Measurements from ENCODE around the gene RTN4RL2. TPM values are rescaled to one million over a fixed set of nuclear protein-coding genes. Genes with fewer than 3 reads are reported as not detected.

RTN4RL2 gene
- polyA plus RNA-seq, 3 donors = 0.40 to 0.53 (median 0.44) TPM

DNA sequence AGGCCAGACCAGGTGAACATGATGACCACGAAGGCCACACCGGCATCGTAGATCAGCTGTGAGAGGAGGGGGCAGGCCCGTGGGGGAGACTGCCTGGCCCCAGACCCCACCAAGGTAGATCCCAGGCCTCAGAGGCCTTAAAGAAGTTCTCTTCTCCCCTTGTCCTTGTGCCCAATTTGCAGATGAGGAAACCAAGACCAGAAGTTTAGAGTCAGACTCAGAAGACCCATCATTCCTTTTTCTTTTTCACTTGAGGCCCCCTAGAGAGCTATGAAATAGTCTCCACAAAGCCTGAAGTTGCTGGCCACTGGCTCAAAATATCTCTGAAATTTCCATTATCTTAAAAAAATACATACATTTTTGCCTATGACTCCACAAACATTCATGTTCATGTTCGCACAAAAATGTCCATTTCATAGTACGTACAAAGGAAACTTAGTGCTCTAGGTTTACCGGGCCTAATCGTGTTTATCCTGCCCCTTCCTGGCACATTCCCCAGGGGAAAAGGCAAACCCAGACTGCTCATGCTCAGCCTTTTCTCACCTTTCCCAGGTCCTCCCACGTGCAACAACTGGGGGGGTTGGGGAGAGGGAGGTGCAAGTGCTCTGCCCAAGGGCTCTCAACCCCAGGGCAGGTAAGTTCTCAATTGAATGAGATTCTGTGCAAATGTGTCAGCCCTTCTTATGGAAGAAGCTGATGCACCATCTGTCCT, 35.9 kb downstream of the RTN4RL2 start:
- Histone ChIP-seq H4K20me1 (ENCODE audit: insufficient read depth, low read length) (no peaks in the 10 kb centered on the region), H3K36me3 (replicated peaks in 1 of 2; ENCODE audit: control insufficient read depth in 1 of 2, insufficient read depth in 2 of 2, low read length in 2 of 2) (peaks cover 14 to 24% of the 10 kb centered on the region in 2 donors), H3K9ac (ENCODE audit: insufficient read depth, low read length, poor library complexity, severe bottlenecking) (no peak overlapping the region), H3K4me2 (replicated peaks; ENCODE audit: extremely low read depth, low read length, poor library complexity, severe bottlenecking) (no peak overlapping the region), H3K9me3 (replicated peaks in 1 of 2; ENCODE audit: control insufficient read depth in 1 of 2, insufficient read depth in 1 of 2, low read length in 2 of 2) (no peaks in the 10 kb centered on the region), H3K79me2 (ENCODE audit: insufficient read depth, low read length) (no peaks in the 10 kb centered on the region), H3K27me3 (ENCODE audit: control insufficient read depth in 2 of 2, insufficient read depth in 2 of 2, low read length in 2 of 2) (no peaks in the 10 kb centered on the region), H3K27ac (ENCODE audit: low read depth in 1 of 2, low read length in 2 of 2) (no peak overlapping the region), H2AFZ (ENCODE audit: insufficient read depth, low read depth, low read length, poor library complexity, severe bottlenecking) (no peak overlapping the region), H3K4me1 (ENCODE audit: control insufficient read depth in 1 of 2, insufficient read depth in 2 of 2, low read length in 2 of 2) (peaks cover 4 to 10% of the 10 kb centered on the region in 2 donors), H3K4me3 (replicated peaks in 1 of 3; ENCODE audit: low read depth in 2 of 3, low read length in 3 of 3) (no peak overlapping the region)
- Mint-ChIP-seq H3K4me3 (no peak overlapping the region), H3K27me3 (ENCODE audit: low read depth in 3 of 3) (peaks cover 0 to 1% (median 0%) of the 10 kb centered on the region in 3 donors), H3K36me3 (peaks cover 21 to 45% of the 10 kb centered on the region in 2 donors), H3K27ac (peak overlapping the region in 2 of 7 donors; percentile 6 to 75), H3K4me1 (peaks cover 8% of the 10 kb centered on the region), H3K9me3 (no peaks in the 10 kb centered on the region)
- intact Hi-C loops (cut with micrococcal nuclease) = no loop called here
- no peak for DNase-seq
- TF ChIP-seq, protein P1, sequence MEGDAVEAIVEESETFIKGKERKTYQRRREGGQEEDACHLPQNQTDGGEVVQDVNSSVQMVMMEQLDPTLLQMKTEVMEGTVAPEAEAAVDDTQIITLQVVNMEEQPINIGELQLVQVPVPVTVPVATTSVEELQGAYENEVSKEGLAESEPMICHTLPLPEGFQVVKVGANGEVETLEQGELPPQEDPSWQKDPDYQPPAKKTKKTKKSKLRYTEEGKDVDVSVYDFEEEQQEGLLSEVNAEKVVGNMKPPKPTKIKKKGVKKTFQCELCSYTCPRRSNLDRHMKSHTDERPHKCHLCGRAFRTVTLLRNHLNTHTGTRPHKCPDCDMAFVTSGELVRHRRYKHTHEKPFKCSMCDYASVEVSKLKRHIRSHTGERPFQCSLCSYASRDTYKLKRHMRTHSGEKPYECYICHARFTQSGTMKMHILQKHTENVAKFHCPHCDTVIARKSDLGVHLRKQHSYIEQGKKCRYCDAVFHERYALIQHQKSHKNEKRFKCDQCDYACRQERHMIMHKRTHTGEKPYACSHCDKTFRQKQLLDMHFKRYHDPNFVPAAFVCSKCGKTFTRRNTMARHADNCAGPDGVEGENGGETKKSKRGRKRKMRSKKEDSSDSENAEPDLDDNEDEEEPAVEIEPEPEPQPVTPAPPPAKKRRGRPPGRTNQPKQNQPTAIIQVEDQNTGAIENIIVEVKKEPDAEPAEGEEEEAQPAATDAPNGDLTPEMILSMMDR (IDR thresholded peaks at IDR 0.05) = no peak
- WGBS (ENCODE audit: insufficient coverage) = 98% methylated on average over 8 of the region's 9 CpGs

DNA sequence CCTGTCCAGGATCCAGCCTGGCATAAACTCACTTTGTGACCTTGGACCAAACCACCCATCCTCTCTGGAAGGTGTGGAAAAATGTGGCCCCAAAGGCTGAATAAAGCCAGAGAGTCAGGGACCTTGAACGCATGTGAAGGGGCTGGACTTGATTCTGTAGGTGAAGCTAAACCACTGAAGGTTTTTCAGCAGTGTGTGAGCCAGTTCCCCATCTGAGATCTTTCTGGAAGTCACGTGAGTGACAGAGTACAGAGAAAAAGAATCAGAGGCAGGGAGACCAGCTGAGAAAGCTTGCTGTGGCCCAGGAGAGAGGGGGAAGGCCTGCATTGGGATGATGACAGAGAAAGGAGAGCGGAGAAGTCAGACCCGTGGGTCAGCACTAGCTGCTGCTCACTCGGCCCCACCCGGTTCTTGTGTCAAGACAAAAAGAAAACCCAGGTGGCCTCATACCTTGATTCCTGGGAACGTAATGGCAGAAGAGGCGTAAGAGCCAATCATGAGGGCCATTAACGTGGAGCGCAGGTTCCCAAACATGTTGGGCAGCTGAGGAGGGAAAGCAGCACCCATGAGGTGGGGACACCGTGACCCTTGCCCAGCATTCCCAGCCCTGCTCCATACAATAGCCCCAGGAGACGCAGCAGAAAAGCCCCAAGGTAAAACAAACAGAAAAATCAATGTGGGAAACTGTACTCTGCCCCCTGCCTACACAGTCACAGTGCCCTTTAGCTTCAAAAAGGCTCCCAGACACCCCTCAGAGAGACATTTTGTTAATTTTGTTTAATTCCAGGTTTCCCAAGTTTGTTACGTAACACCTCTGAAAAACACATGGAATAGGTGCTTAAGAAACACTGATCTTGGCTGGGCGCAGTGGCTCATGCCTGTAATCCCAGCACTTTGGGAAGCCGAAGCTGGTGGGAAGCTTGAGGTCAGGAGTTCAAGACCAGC, 37.2 kb downstream of the RTN4RL2 start:
- TF ChIP-seq, protein P1 (IDR thresholded peaks at IDR 0.05) = no peak
- Histone ChIP-seq H3K79me2 (ENCODE audit: insufficient read depth, low read length) (no peaks in the 10 kb centered on the region), H3K9ac (ENCODE audit: insufficient read depth, low read length, poor library complexity, severe bottlenecking) (no peak overlapping the region), H3K36me3 (replicated peaks in 1 of 2; ENCODE audit: control insufficient read depth in 1 of 2, insufficient read depth in 2 of 2, low read length in 2 of 2) (peaks cover 18 to 28% of the 10 kb centered on the region in 2 donors), H3K9me3 (replicated peaks in 1 of 2; ENCODE audit: control insufficient read depth in 1 of 2, insufficient read depth in 1 of 2, low read length in 2 of 2) (no peaks in the 10 kb centered on the region), H3K4me3 (replicated peaks in 1 of 3; ENCODE audit: low read depth in 2 of 3, low read length in 3 of 3) (no peak overlapping the region), H4K20me1 (ENCODE audit: insufficient read depth, low read length) (no peaks in the 10 kb centered on the region), H3K4me2 (replicated peaks; ENCODE audit: extremely low read depth, low read length, poor library complexity, severe bottlenecking) (no peak overlapping the region), H3K27me3 (ENCODE audit: control insufficient read depth in 2 of 2, insufficient read depth in 2 of 2, low read length in 2 of 2) (no peaks in the 10 kb centered on the region), H3K4me1 (ENCODE audit: control insufficient read depth in 1 of 2, insufficient read depth in 2 of 2, low read length in 2 of 2) (peaks cover 4 to 10% of the 10 kb centered on the region in 2 donors), H2AFZ (ENCODE audit: insufficient read depth, low read depth, low read length, poor library complexity, severe bottlenecking) (no peak overlapping the region), H3K27ac (ENCODE audit: low read depth in 1 of 2, low read length in 2 of 2) (no peak overlapping the region)
- peak overlapping the region in 3 of 7 donors; percentile 18 to 76 (median 36) for H3K27ac Mint-ChIP-seq
- H3K36me3 Mint-ChIP-seq = peaks cover 25 to 45% of the 10 kb centered on the region in 2 donors
- H3K4me1 Mint-ChIP-seq = peaks cover 8% of the 10 kb centered on the region
- peaks cover 0 to 1% (median 0%) of the 10 kb centered on the region in 3 donors for H3K27me3 Mint-ChIP-seq (ENCODE audit: low read depth in 3 of 3)
- no peaks in the 10 kb centered on the region for H3K9me3 Mint-ChIP-seq
- intact Hi-C loops (cut with micrococcal nuclease) = no loop called here
- 96% methylated on average over 13 of the region's 15 CpGs for WGBS (ENCODE audit: insufficient coverage)
- no peak overlapping the region for H3K4me3 Mint-ChIP-seq
- no peak for DNase-seq

Data from CD14-positive monocyte (primary cell).